Measurements from ENCODE around the gene NBL1.
A peak's percentile ranks its signal among the peaks of the same experiment; 100 is the strongest.
"Not testable (repeated sequence)": the region's sequence is repeated elsewhere in the genome, so short reads cannot be mapped to it uniquely, and the experiment has no call there.

The NBL1 gene

DNA sequence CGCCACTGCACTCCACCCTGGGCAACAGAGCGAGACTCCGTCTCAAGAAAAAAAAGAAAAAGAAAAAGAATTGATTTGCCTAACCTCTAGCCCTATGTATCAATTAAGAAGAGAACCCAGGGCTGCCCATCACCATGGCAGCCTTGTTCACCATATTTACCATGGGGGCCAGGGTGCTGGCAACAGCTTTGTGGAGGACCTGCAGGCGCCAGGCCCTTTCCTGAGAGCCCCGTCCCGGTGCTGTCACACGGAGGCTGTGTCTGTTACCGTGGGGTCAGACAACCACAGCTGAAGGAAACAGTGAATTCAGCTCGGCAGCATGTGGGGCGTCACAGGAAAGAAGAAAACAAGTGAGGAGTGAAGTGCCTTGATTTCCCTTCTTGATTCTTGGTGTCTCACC lies 6.5 kb upstream of the NBL1 start:
- no peak for DNase-seq (ENCODE audit: low spot score)
- in situ Hi-C loops (cut with MboI; ENCODE audit: low sequenced_read_pairs, unreplicated experiment) = no loop called here
- TF ChIP-seq, protein P1, sequence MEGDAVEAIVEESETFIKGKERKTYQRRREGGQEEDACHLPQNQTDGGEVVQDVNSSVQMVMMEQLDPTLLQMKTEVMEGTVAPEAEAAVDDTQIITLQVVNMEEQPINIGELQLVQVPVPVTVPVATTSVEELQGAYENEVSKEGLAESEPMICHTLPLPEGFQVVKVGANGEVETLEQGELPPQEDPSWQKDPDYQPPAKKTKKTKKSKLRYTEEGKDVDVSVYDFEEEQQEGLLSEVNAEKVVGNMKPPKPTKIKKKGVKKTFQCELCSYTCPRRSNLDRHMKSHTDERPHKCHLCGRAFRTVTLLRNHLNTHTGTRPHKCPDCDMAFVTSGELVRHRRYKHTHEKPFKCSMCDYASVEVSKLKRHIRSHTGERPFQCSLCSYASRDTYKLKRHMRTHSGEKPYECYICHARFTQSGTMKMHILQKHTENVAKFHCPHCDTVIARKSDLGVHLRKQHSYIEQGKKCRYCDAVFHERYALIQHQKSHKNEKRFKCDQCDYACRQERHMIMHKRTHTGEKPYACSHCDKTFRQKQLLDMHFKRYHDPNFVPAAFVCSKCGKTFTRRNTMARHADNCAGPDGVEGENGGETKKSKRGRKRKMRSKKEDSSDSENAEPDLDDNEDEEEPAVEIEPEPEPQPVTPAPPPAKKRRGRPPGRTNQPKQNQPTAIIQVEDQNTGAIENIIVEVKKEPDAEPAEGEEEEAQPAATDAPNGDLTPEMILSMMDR (IDR thresholded peaks at IDR 0.05; ENCODE audit: borderline replicate concordance, control extremely low read depth, extremely low read depth, insufficient read depth, missing control alignments) = no peak

DNA sequence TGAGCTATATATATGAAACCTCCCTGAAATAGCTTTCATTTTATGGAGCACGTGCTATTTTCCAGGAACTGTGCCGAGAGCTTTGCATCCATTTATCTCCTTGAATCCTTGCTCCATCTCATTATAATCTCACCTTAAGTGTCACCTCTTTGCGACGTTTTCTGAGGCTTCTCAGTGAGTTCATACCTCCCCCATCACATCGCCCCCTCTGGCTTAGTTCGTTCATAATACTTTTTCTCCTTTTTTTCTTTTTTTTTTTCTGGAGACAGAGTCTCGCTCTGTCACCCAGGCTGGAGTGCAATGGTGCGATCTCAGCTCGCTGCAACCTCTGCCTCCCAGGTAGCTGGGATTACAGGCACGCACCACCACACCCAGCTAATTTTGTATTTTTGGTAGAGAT lies 4.9 kb upstream of the NBL1 start:
- in situ Hi-C loops (cut with MboI; ENCODE audit: low sequenced_read_pairs, unreplicated experiment); DNase-seq (ENCODE audit: low spot score): not testable (repeated sequence)

DNA sequence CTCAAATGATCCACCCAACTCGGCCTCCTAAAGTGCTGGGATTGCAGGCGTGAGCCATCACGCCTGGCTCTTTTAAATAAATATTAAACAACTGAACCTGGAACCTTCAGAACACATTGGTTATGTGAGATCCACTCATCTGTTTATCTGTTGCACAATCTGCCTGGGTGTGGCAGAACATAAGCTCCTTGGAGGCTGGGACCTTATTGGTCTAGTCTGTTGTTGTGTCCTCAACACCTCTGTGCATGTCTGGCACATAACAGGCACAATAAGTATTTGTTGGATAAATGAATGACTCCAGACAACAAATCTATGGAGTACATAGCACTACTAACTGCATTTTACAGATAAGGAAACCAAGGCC lies 4.1 kb upstream of the NBL1 start:
- in situ Hi-C loops (cut with MboI; ENCODE audit: low sequenced_read_pairs, unreplicated experiment) = no loop called here
- TF ChIP-seq, protein P1 (IDR thresholded peaks at IDR 0.05; ENCODE audit: borderline replicate concordance, control extremely low read depth, extremely low read depth, insufficient read depth, missing control alignments) = no peak
- no peak for DNase-seq (ENCODE audit: low spot score)

DNA sequence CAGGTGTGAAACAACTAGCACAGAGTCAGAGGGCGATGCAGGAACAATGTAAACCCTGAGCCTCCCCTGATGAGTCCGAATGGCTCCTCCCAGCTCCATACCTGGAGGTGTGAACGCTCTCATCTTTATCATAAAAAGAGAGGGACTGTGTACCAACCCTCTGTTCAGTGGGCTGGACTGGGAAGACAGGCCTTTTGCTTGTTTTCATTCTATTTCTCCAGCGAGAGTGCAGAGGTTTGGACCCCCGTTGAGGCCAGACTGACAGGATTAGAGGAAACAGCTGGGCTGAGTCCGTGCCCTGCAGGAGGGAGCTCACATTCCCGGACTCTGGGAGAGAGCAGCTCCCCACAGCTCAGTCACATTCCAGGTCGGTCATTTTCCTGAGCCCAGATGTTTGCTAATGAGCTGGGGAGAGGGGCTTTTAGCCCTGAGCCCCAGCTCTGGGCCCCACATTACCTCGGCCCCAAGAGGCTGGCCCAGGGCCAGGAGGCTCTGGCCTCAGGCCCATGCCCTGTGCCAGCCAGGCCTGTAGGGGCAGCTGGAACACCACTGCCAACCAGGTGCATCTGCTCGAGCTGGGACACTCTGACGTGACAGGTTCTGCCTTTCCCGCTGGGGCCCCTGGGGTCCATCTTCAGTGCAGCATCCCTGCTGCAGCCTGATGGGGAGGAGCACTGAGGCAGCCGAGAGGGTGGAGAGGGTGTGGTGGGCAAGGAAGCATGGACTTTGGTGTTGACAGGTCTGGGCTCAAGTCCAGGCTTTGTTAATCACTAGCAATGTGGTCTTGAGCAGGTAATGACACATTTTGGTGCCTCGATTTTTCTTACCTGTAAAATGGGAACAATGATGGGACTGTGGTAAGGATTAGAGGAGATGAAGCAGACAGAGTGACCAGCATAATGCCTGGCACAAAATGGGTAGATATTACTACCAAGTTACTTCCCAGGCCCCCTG lies 3.5 kb upstream of the NBL1 start:
- TF ChIP-seq, protein P1 (IDR thresholded peaks at IDR 0.05; ENCODE audit: borderline replicate concordance, control extremely low read depth, extremely low read depth, insufficient read depth, missing control alignments) = no peak
- no peak for DNase-seq (ENCODE audit: low spot score)
- in situ Hi-C loops (cut with MboI; ENCODE audit: low sequenced_read_pairs, unreplicated experiment) = no loop called here

DNA sequence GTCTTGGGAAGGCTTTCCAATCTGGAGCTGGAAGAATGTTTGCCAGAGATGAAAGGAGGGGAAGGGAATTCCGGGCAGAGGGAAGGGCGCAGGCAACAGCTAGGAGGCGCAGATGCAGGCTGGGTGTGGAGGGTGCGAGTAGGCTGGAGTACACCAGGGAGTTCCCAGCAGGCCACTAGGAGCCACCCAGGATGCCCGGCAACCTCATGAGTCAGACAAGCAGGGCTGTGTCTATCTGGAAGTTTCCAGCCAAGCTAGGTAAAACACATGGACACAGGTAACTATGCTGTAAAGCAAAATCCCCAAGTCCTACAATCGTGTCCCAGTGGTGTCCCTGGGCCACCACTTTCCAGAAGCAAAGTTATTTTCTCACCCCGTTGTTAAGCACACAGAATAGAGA lies 990 bp upstream of the NBL1 start:
- TF ChIP-seq, protein P1 (IDR thresholded peaks at IDR 0.05; ENCODE audit: borderline replicate concordance, control extremely low read depth, extremely low read depth, insufficient read depth, missing control alignments) = no peak
- in situ Hi-C loops (cut with MboI; ENCODE audit: low sequenced_read_pairs, unreplicated experiment) = no loop called here

DNA sequence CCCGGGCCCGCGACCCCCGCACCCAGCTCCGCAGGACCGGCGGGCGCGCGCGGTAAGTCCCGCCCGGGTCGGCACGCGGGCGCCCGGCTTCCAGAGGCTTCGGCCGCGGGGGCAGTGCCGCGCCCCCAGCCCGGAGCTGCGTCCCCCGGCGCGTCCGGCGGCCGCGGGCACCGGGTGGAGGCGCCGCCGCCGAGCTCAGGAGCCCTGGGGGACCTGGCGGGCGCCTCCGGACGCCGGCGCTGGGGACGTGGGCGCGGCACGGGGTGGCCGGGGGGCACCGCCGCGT lies 227 bp downstream of the NBL1 start:
- in situ Hi-C loops (cut with MboI; ENCODE audit: low sequenced_read_pairs, unreplicated experiment) = no loop called here
- peak; percentile 67 for DNase-seq (ENCODE audit: low spot score)
- TF ChIP-seq, protein P1 (IDR thresholded peaks at IDR 0.05; ENCODE audit: borderline replicate concordance, control extremely low read depth, extremely low read depth, insufficient read depth, missing control alignments) = no peak

More for the DNA sequence above, 990 bp upstream of the NBL1 start:
- DNase-seq (ENCODE audit: low spot score) = no peak

DNA sequence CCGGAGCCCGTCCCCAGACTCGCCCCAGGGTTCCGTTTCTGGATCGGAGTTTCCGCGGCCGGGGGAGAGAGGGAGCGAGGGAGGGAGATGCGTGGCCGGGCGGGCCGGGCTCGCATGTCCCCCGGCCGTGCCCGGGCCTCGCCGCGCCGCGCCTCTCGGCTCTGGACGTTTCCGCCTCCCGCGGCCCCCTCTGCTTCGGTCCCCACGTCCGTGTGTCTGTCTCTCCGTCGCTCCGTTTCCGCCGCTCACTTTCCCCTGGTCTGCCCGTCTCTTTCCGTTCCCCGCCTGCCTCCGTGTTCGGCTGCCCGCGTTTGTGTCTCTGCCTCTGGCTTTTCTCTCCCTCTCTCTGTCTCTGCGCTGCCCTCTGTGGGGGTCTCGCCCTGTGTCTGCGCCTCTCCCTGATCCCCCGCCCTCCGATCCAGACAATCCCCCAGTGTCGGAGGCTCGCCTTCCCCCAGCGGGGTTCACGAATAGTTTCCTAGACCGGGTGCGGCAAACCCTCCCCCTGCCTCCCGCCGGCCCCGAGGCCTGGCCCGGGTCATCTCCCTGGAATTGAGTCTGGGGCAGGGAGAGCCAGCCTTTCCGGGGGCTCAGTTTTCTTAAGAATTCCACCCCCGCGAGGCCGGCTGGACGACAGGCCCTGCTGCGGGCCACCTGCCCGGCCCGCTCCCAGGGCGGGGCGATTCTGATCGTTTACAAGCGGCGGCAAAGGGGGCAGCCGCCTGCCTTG lies 735 bp downstream of the NBL1 start:
- in situ Hi-C loops (cut with MboI; ENCODE audit: low sequenced_read_pairs, unreplicated experiment) = no loop called here
- peak; percentile 74 for DNase-seq (ENCODE audit: low spot score)
- TF ChIP-seq, protein P1 (IDR thresholded peaks at IDR 0.05; ENCODE audit: borderline replicate concordance, control extremely low read depth, extremely low read depth, insufficient read depth, missing control alignments) = no peak

Measured in GM13976 (cell line).